ENCODE data around the gene KIAA1328. TPM values are rescaled to one million over a fixed set of nuclear protein-coding genes. Genes with fewer than 3 reads are reported as not detected.

Gene KIAA1328
- total RNA-seq, 2 donors from 2014 or later, result 6.1 to 14.3 TPM

DNA sequence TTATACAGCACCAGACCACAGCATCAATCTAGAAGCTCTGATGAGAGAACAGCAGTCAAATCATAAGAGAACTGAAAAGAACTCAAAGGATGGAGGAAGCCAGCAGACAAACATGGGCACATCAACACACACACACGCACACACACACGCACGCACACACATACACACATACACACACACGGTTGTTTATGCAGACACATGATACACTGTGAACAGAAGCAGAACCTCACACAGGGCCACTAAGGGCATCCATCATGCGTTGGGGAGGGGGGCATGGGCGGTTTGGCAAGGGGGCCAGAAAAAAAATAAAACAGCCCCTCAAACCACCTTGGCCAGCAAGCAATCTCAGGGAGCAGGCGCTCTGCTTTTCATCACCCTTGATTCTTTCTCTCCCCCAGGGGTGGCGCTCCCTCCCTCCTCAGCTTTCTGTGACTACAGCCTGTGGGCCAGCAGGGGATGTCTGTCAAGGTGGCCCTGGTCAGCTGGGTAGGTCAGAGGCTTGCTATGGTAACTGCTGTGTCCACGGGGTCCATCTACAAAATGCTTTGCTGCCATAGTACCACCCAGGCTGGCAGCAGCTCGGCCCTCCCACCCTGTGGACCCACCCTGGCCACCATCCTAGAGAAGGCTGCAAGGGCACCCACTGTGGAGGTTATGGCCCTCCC, 418.7 kb downstream of the KIAA1328 start:
- no peak overlapping the region for H3K27ac Mint-ChIP-seq

DNA sequence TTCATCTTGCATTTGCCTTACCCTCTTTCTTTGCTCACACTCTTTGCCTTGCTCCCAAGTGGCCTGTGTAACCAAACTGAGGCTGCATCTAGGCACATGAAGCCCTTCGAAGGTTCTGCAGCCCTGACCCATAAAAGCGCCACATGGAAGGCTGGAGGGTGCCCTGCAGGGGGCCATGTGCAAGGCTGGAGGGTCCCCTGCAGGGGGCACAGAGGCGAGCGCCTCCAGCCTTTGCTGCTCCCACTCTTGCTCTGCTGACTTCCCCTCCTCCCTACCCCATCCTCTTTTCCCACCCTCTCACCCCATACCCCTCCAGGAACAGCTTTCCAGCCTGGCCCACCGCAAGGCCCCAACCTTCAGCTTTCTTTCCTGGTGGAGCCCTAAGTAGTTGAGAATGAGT, 419.4 kb downstream of the KIAA1328 start:
- DNase-seq (ENCODE audit: low spot score) (no peak), ATAC-seq (no peak)
- Mint-ChIP-seq H3K4me1 (ENCODE audit: low read depth in 2 of 2) (peaks cover 2 to 4% of the 10 kb centered on the region in 2 donors), H3K27me3 (peaks cover 42 to 55% of the 10 kb centered on the region in 2 donors), H3K4me3 (no peak overlapping the region), H3K27ac (no peak overlapping the region), H3K9me3 (peaks cover 6% of the 10 kb centered on the region), H3K36me3 (no peaks in the 10 kb centered on the region)

More for the DNA sequence above, 418.7 kb downstream of the KIAA1328 start:
- Mint-ChIP-seq H3K4me1 (ENCODE audit: low read depth in 2 of 2) (peaks cover 1 to 4% of the 10 kb centered on the region in 2 donors), H3K9me3 (peaks cover 6% of the 10 kb centered on the region), H3K27me3 (peaks cover 40 to 58% of the 10 kb centered on the region in 2 donors), H3K36me3 (peaks cover 4% of the 10 kb centered on the region), H3K4me3 (no peak overlapping the region)
- ATAC-seq (peak in 1 of 2 donors; percentile 43), DNase-seq (ENCODE audit: low spot score) (no peak)

DNA sequence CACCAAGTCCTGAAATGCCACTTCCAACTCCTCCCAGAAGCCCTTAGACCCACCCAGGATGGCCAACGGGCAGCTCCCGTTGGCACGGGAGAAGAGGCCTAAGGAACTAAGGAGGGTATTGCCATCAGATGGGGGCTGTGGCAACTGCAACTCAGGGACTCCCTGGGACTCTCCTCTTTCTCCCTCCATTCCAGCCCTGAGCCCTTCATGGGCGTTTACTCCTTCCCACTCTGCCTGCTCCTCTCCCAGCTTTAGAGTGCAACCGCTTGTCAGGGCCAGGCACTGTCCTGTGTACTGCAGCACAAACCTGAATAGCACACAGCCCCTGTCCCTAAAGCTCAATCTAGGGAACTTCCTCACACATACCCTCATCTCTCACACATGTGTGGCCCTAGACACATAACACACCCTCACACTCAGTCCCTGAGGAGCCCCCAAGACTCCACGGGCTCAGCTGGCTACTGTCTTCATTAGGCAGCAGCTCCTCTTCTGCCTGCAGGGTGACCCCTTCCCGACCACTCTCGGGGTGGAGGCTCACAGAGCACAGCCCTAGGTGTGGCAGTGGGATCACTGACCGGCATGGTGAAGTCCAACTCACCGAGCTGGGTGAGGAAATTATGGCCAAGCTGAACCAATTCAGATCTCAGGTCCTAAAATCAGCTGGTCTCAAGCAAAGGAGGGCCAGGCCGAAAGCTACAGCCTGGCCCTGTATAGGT, 420.4 kb downstream of the KIAA1328 start:
- Mint-ChIP-seq H3K4me3 (no peak overlapping the region), H3K36me3 (no peaks in the 10 kb centered on the region), H3K4me1 (ENCODE audit: low read depth in 2 of 2) (peaks cover 0 to 2% of the 10 kb centered on the region in 2 donors), H3K9me3 (peaks cover 6% of the 10 kb centered on the region), H3K27ac (no peak overlapping the region), H3K27me3 (peaks cover 37 to 45% of the 10 kb centered on the region in 2 donors)
- no peak for ATAC-seq
- DNase-seq (ENCODE audit: low spot score), result no peak

DNA sequence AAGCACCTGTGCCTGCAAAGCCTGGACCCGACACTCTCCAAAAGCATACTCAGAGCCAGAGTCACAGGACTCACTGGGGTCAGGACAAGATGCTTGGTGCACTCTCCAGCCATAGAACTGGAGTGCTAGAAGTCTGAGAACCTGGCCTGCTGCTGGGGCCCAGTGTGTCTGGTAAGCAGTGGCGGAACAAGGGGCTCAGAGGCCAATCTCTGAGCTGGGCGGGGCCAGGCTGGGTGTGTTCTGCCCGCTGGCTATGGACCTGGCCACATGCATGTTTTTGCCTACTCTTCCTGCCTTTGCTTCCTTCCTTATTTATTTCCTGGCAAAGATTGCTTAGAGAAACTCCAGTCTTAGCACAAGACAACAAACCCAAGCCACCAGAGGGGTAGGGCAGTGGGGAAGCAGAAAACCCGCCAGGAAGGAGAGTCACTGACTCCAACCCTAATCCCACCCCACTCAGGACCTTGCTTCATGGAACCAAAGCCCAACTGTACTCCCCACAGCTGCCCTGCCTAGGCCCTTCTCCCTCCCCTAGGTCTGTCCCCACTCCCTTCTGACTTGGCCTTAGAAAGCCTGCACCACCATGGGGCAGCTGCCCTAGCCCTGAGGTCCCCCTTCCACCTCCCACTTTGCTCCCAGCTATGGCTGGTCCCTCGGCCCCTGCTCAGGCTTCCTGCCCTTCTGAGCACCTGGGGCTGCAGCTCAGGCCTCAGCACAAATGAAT, 421.1 kb downstream of the KIAA1328 start:
- Mint-ChIP-seq H3K4me3 (no peak overlapping the region), H3K27me3 (peaks cover 39 to 44% of the 10 kb centered on the region in 2 donors)

DNA sequence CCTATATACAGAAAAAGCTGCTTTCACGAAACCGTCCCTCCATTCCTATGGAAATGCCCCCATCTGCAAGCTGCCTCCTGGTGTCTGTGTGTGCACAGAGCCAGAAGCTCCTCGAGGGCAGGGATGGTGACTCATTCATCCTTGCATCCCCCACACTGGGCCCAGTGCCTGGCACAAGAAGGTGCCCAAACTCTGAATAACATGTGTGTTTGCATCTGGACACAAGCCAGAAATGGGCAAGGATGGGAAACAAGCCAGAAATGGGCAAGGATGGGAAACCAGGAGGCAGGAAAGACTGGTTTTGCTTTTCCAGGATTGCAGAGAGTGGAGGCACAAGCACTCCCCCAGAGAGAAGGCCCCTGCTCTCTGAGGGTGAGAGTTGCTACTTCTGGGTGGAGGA, 422.8 kb downstream of the KIAA1328 start:
- H3K27ac Mint-ChIP-seq, result no peak overlapping the region
- ATAC-seq, result no peak
- peaks cover 2% of the 10 kb centered on the region for H3K9me3 Mint-ChIP-seq
- H3K4me3 Mint-ChIP-seq, result no peak overlapping the region
- no peaks in the 10 kb centered on the region for H3K36me3 Mint-ChIP-seq
- no peak for DNase-seq (ENCODE audit: low spot score)
- peaks cover 44 to 49% of the 10 kb centered on the region in 2 donors for H3K27me3 Mint-ChIP-seq
- H3K4me1 Mint-ChIP-seq (ENCODE audit: low read depth in 2 of 2), result peaks cover 0 to 5% of the 10 kb centered on the region in 2 donors

More for the DNA sequence above, 421.1 kb downstream of the KIAA1328 start:
- no peak for DNase-seq (ENCODE audit: low spot score)
- Mint-ChIP-seq H3K36me3 (no peaks in the 10 kb centered on the region), H3K9me3 (peaks cover 4% of the 10 kb centered on the region), H3K4me1 (ENCODE audit: low read depth in 2 of 2) (peaks cover 0 to 5% of the 10 kb centered on the region in 2 donors), H3K27ac (no peak overlapping the region)
- ATAC-seq, result no peak

DNA sequence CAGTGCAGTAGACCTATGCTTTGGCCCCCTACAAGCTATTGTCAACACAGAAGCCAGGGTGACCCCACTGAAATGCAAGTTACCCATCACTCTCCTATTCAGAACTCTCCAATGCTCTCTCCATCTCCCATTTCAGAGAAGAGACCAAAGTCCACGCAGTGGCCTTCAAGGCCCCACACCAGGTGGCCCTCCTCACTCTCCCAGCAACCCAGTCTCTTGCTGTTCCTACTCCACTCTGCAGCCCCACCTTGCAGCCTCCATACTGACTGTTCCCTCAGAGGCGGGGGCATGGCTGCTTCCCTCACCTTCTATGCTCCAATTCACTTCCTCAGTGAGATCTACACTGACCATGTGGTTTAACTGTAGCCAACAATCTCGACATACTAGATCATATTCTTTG, 423.4 kb downstream of the KIAA1328 start:
- DNase-seq (ENCODE audit: low spot score), result no peak
- peaks cover 44 to 45% of the 10 kb centered on the region in 2 donors for H3K27me3 Mint-ChIP-seq
- no peak for ATAC-seq
- H3K36me3 Mint-ChIP-seq, result no peaks in the 10 kb centered on the region
- H3K4me1 Mint-ChIP-seq (ENCODE audit: low read depth in 2 of 2), result peaks cover 0 to 5% of the 10 kb centered on the region in 2 donors
- no peak overlapping the region for H3K27ac Mint-ChIP-seq
- H3K9me3 Mint-ChIP-seq, result no peaks in the 10 kb centered on the region
- H3K4me3 Mint-ChIP-seq, result no peak overlapping the region

DNA sequence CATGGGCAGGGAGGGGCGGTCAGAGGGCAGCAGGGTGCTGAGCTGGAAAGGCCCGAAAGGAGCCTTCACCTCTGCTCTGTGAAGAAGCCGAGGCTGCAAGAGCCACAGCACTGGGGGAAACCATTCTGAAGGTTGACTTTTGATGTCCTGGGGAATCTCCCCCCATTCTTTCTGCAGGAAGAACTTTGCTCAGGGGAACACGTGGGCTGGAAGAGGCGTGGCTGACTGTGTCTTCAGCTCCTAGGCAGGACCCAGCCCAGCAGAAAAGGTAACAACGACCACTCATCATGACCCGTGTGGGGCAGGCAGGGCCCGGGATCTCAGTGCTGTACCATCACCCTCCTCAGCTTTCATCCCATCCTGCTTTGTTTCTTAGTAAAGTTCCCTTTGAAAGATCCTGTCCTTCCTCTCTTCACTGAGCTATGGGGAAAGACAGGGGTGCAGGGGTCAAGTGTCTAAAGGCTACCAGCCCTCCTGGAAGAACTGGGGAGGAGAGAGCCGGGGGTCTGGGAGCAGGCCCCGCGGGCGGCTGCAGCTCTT, 424.0 kb downstream of the KIAA1328 start:
- Mint-ChIP-seq H3K36me3 (no peaks in the 10 kb centered on the region), H3K9me3 (no peaks in the 10 kb centered on the region), H3K27me3 (peaks cover 45% of the 10 kb centered on the region in 2 donors), H3K4me1 (ENCODE audit: low read depth in 2 of 2) (peaks cover 0 to 5% of the 10 kb centered on the region in 2 donors), H3K27ac (no peak overlapping the region), H3K4me3 (no peak overlapping the region)
- ATAC-seq (no peak), DNase-seq (ENCODE audit: low spot score) (no peak)

DNA sequence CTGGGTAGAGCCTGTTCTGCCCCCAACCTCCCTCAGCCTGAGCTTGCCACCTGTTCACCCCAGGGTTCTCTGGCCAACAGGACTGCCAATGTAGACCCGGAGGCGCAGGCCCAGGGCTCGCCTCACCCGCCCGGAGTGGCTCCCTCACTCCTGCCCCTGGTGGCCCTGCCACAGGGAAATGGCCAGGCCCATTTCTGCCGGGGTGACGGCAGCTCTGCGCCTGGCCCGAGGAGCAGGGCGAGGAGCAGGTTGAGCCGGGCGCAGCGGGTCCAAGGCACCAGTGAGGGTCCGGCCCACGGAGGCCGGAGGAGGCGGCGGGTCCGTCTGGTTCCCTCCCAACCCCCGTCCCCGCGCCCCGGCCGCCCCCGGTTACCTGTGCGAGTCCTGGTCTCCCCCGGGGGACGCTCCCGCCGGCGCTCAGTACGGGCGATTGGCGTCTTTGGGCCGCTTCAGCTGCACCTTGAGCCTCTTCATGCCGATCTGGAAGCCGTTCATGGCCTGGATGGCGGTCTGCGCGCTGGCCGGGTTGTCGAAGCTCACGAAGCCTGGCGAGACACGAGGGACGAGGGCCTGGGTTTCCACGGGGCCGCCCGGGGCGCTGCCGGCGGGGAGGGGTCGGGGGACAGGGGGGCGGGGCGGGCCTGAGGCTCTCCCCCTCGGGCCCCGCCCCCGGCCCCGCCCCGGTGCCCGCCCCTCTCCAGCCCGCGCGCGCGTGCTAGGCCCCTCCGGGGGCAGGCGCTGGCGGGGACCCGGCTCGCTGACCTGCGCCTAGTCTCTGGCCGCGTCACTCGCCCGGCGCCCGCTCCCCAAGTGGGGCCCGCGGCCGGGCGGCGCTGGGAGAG, 424.7 kb downstream of the KIAA1328 start:
- DNase-seq (ENCODE audit: low spot score), result no peak
- H3K27ac Mint-ChIP-seq, result no peak overlapping the region
- no peaks in the 10 kb centered on the region for H3K36me3 Mint-ChIP-seq
- H3K4me1 Mint-ChIP-seq (ENCODE audit: low read depth in 2 of 2), result peaks cover 0 to 5% of the 10 kb centered on the region in 2 donors
- peaks cover 43 to 52% of the 10 kb centered on the region in 2 donors for H3K27me3 Mint-ChIP-seq
- no peak for ATAC-seq
- H3K9me3 Mint-ChIP-seq, result no peaks in the 10 kb centered on the region
- H3K4me3 Mint-ChIP-seq, result no peak overlapping the region

DNA sequence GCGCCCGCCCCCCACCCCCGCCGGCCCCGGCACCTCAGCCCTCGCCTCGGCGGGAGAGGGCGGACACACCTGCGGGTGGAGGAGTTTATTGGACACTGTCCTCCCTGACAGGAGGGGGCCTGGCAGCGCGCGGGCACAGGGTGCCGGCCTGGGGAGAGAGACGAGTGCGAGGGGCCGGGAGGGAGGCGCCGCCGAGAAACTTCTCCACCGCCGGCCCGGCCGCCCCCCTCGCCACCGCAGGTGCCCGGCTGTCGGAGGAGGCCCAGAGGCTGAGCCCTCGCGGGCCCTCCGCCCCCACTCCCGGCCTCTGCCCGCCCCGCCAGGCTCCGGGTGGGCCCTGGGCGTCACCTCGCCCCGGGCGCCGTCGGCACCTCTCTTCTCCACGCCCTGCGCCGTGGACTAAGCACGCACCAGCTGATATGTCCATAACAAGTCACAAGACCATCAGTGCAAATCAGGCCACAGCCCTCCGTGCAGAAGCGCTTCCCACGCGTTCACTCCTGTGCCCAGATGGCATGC, 425.4 kb downstream of the KIAA1328 start:
- DNase-seq (ENCODE audit: low spot score), result no peak
- Mint-ChIP-seq H3K27ac (no peak overlapping the region), H3K36me3 (no peaks in the 10 kb centered on the region), H3K27me3 (peaks cover 41 to 48% of the 10 kb centered on the region in 2 donors), H3K9me3 (no peaks in the 10 kb centered on the region), H3K4me1 (ENCODE audit: low read depth in 2 of 2) (peaks cover 0 to 5% of the 10 kb centered on the region in 2 donors), H3K4me3 (peak overlapping the region; percentile 6)
- ATAC-seq, result no peak

GRCh38 chr18:37254973-37255372, 426.0 kb downstream of the KIAA1328 start:
- DNase-seq (ENCODE audit: low spot score) (no peak), ATAC-seq (no peak)
- H3K27me3 Mint-ChIP-seq, result peaks cover 39 to 45% of the 10 kb centered on the region in 2 donors
- H3K27ac Mint-ChIP-seq, result no peak overlapping the region
- no peaks in the 10 kb centered on the region for H3K9me3 Mint-ChIP-seq
- H3K4me3 Mint-ChIP-seq, result peak overlapping the region; percentile 6
- H3K36me3 Mint-ChIP-seq, result no peaks in the 10 kb centered on the region
- peaks cover 0 to 5% of the 10 kb centered on the region in 2 donors for H3K4me1 Mint-ChIP-seq (ENCODE audit: low read depth in 2 of 2)

GRCh38 chr18:37258131-37258530, 429.2 kb downstream of the KIAA1328 start:
- no peak for ATAC-seq

DNA sequence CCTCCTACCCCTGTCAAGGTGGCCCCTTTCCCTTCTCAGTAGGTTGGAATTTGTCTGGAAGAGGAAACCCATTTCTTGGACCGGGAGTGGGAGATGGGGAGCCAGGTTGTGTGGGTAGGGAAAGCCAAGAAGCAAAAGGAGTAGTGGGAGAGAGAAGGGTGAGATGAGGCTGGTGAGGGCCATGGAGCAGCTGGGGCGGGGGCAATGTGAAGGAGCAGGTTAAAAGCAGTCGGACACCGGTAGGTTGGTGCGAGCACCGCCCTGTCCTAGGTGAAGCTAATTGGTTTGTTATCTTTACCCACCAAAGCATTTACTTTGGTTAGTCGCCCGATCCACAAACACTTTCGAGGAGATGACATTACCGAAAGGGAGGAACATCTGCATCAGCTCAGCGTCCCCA, 429.9 kb downstream of the KIAA1328 start:
- H3K27me3 Mint-ChIP-seq, result peaks cover 18 to 26% of the 10 kb centered on the region in 2 donors
- H3K4me3 Mint-ChIP-seq, result no peak overlapping the region
- peaks cover 0 to 3% of the 10 kb centered on the region in 2 donors for H3K4me1 Mint-ChIP-seq (ENCODE audit: low read depth in 2 of 2)
- no peak for ATAC-seq
- H3K9me3 Mint-ChIP-seq, result no peaks in the 10 kb centered on the region
- no peak for DNase-seq (ENCODE audit: low spot score)
- no peaks in the 10 kb centered on the region for H3K36me3 Mint-ChIP-seq
- no peak overlapping the region for H3K27ac Mint-ChIP-seq

More at GRCh38 chr18:37258131-37258530, 429.2 kb downstream of the KIAA1328 start:
- Mint-ChIP-seq H3K4me1 (ENCODE audit: low read depth in 2 of 2) (peaks cover 0 to 3% of the 10 kb centered on the region in 2 donors), H3K36me3 (no peaks in the 10 kb centered on the region), H3K4me3 (no peak overlapping the region), H3K27ac (no peak overlapping the region), H3K9me3 (no peaks in the 10 kb centered on the region), H3K27me3 (peaks cover 18 to 26% of the 10 kb centered on the region in 2 donors)
- DNase-seq (ENCODE audit: low spot score), result no peak

DNA sequence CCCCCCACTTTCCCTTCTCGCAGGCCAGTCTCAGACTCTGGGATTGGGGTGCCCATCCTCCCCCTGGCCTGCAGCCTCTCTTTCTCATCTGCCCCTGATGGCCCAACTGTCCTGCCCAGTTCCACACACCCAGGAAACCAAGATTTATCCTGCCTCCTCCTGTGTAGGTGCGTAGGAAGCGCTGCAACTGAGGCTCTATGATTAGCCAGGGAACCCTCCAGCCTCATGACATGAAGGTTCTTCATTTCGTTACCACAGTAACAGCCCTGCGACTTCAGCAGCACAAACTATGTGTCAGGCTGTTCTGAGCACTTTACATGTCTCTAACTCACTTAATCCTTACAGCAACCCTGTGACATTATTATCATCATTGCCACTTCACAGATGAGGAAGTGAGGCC, 430.8 kb downstream of the KIAA1328 start:
- Mint-ChIP-seq H3K4me3 (no peak overlapping the region), H3K4me1 (ENCODE audit: low read depth in 2 of 2) (peaks cover 0 to under 1% of the 10 kb centered on the region in 2 donors), H3K27me3 (peaks cover 15 to 23% of the 10 kb centered on the region in 2 donors), H3K9me3 (no peaks in the 10 kb centered on the region), H3K27ac (no peak overlapping the region), H3K36me3 (no peaks in the 10 kb centered on the region)
- ATAC-seq (no peak), DNase-seq (ENCODE audit: low spot score) (no peak)

Measured in natural killer cell treated with Interleukin-12 subunit alpha and Interleukin-12 subunit beta and Interleukin-15 and Interleukin-18, amount 100 ng/mL, for 72 hours (primary cell).